ENCODE data around the gene CNTN1.

The CNTN1 gene

DNA sequence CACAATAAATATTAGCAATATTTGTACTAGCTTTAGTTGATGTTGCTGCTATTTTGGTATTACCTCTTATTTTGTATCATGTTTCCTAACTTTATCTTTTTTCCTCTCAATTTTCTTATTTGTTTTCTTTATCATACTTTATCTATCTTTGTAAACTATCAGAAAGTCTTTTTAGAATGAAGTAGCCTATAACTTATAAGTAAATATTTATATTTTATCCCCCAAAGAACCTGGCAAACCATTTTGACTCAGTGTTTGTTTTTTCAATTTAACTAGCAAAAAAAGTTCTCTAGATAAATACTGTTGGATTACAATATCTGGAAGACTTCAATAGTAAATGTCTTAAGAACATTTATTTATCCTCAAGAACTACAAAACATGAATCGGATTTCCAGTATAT lies 360.2 kb downstream of the CNTN1 start:
- TF ChIP-seq, protein P1, sequence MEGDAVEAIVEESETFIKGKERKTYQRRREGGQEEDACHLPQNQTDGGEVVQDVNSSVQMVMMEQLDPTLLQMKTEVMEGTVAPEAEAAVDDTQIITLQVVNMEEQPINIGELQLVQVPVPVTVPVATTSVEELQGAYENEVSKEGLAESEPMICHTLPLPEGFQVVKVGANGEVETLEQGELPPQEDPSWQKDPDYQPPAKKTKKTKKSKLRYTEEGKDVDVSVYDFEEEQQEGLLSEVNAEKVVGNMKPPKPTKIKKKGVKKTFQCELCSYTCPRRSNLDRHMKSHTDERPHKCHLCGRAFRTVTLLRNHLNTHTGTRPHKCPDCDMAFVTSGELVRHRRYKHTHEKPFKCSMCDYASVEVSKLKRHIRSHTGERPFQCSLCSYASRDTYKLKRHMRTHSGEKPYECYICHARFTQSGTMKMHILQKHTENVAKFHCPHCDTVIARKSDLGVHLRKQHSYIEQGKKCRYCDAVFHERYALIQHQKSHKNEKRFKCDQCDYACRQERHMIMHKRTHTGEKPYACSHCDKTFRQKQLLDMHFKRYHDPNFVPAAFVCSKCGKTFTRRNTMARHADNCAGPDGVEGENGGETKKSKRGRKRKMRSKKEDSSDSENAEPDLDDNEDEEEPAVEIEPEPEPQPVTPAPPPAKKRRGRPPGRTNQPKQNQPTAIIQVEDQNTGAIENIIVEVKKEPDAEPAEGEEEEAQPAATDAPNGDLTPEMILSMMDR (IDR thresholded peaks at IDR 0.05; ENCODE audit: low read depth, low read length, missing control alignments), result no peak
- no peak overlapping the region for H3K4me3 ChIP-seq (ENCODE audit: low read depth, low read length)
- in situ Hi-C loops (cut with HindIII; ENCODE audit: low sequenced_read_pairs), result no loop called here
- no peak for DNase-seq (ENCODE audit: low read depth)

GRCh38 chr12:41053046-41053445 lies 360.8 kb downstream of the CNTN1 start:
- in situ Hi-C loops (cut with HindIII; ENCODE audit: low sequenced_read_pairs), result no loop called here
- H3K4me3 ChIP-seq (ENCODE audit: low read depth, low read length), result no peak overlapping the region
- TF ChIP-seq, protein P1 (IDR thresholded peaks at IDR 0.05; ENCODE audit: low read depth, low read length, missing control alignments), result no peak
- no peak for DNase-seq (ENCODE audit: low read depth)

DNA sequence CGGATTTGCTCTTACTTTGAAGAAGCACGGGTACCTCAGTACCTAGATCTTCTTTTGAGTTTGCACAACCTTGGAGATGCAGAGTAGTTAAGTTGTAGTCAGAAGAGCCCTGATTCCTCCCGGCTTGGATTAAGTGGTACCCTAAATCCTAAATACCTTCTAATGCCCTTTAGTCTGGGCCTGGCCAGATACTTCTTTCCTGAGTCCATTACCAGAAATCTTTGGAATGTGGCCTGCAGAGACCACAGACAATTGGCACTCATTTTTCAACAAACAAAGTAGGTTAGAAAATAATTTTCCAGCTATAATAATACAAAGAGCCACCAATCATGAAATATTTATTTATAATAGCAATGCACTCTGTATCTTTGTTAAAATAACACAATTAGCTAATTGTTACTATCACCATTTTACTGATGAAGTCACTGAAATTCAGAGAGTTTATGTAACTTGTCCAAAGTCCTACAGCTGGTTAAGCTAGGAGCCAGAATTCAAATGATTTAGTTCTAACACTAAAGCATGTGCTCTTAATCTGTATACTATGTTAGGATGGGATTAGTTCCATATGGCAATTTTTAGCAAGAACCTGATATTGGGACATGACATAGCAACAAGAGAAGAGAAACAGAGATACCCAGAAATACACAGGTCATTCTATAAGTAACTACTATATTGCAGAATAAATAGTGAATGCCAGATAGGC lies 363.8 kb downstream of the CNTN1 start:
- peak; percentile 50 for DNase-seq (ENCODE audit: low read depth)
- no peak overlapping the region for H3K4me3 ChIP-seq (ENCODE audit: low read depth, low read length)
- TF ChIP-seq, protein P1 (IDR thresholded peaks at IDR 0.05; ENCODE audit: low read depth, low read length, missing control alignments), result no peak
- in situ Hi-C loops (cut with HindIII; ENCODE audit: low sequenced_read_pairs), result no loop called here

DNA sequence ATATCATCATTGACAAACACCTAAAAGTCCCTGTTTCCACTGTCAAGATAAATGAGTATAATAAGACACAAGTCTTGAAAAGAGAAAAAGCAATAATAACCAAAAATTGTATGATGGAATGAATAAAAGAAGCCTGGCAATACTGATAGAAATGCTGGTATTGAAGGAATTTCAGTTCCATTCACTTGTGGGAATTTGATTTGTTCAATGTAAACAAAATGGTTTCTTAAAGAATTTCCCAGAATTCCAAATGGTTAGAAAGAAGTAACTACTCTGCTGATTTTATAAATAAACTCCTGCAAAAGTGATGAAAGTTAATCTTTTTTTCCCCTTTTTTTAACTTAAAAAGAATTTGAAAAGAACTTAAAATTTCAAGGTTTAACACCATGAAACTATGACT lies 366.0 kb downstream of the CNTN1 start:
- DNase-seq (ENCODE audit: low read depth), result no peak
- TF ChIP-seq, protein P1 (IDR thresholded peaks at IDR 0.05; ENCODE audit: low read depth, low read length, missing control alignments), result no peak
- no peak overlapping the region for H3K4me3 ChIP-seq (ENCODE audit: low read depth, low read length)
- in situ Hi-C loops (cut with HindIII; ENCODE audit: low sequenced_read_pairs), result no loop called here

GRCh38 chr12:41061192-41061591 lies 369.0 kb downstream of the CNTN1 start:
- no peak overlapping the region for H3K4me3 ChIP-seq (ENCODE audit: low read depth, low read length)
- in situ Hi-C loops (cut with HindIII; ENCODE audit: low sequenced_read_pairs), result no loop called here
- no peak for DNase-seq (ENCODE audit: low read depth)
- TF ChIP-seq, protein P1 (IDR thresholded peaks at IDR 0.05; ENCODE audit: low read depth, low read length, missing control alignments), result no peak

DNA sequence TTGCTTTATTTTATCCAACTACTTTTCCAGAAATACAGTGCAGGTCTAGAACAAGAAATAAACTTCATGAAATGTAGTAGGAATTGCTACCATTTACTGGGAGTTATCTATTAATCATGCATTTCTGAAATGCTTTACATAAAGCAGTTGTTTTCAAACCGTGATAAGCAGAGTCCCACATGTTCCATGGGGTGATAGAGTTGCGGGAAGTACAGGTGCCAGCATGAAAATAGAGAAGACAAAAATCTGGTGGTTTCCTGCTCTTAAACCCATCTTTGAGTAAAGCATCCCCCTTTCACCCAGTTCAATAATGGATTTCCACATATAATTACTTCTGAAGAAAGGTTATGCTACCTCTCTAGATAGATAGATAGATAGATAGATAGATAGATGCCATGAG lies 372.2 kb downstream of the CNTN1 start:
- no peak overlapping the region for H3K4me3 ChIP-seq (ENCODE audit: low read depth, low read length)
- in situ Hi-C loops (cut with HindIII; ENCODE audit: low sequenced_read_pairs), result no loop called here
- no peak for DNase-seq (ENCODE audit: low read depth)
- TF ChIP-seq, protein P1 (IDR thresholded peaks at IDR 0.05; ENCODE audit: low read depth, low read length, missing control alignments), result no peak

Data from astrocyte of the cerebellum (primary cell).